MM.1S (cell line): ENCODE data around the gene LRRC28.

Source experiments
- DNase-seq: peaks from one replicate; pipeline ENCODE4 v3.0.0-alpha.2; 2015
- H2AFZ ChIP-seq: fragments of 300-600 bp; sonication (generic); 2 replicates; pipeline ENCODE4 v1.6.0; 2016; ENCODE audit warnings: antibody characterized with exemption, low read length
- H3F3A ChIP-seq: fragments of 300-600 bp; sonication (generic); 2 replicates; pipeline ENCODE4 v1.6.1; 2016; ENCODE audit warnings: mild to moderate bottlenecking, antibody characterized with exemption, low read length, moderate library complexity, mixed read lengths; ENCODE audit not compliant: insufficient read depth
- H3K27ac ChIP-seq: fragments of 300-600 bp; sonication (generic); 2 replicates; pipeline ENCODE4 v1.5.1; 2016; ENCODE audit warnings: mild to moderate bottlenecking, low read length
- H3K27me3 ChIP-seq: fragments of 300-600 bp; sonication (generic); replicated peaks from 2 replicates; pipeline ENCODE4 v1.6.0; 2016; ENCODE audit warnings: low read length; ENCODE audit not compliant: insufficient read depth
- H3K36me3 ChIP-seq: fragments of 300-600 bp; sonication (generic); replicated peaks from 2 replicates; pipeline ENCODE4 v1.6.1; 2016; ENCODE audit warnings: mild to moderate bottlenecking, low read length, mixed read lengths; ENCODE audit not compliant: insufficient read depth
- H3K4me1 ChIP-seq: fragments of 300-600 bp; sonication (generic); 2 replicates; pipeline ENCODE4 v1.6.1; 2016; ENCODE audit warnings: low read length, mixed read lengths
- H3K4me2 ChIP-seq: fragments of 300-600 bp; sonication (generic); 2 replicates; pipeline ENCODE4 v1.6.0; 2016; ENCODE audit warnings: low read depth, low read length
- H3K4me3 ChIP-seq: fragments of 300-600 bp; sonication (generic); 2 replicates; pipeline ENCODE4 v1.5.1; 2016; ENCODE audit warnings: low read length, mixed read lengths
- H3K79me2 ChIP-seq: fragments of 300-600 bp; sonication (generic); 2 replicates; pipeline ENCODE4 v1.6.1; 2016; ENCODE audit warnings: mixed run types, low read length, mixed read lengths
- H3K9ac ChIP-seq: fragments of 300-600 bp; sonication (generic); 2 replicates; pipeline ENCODE4 v1.6.1; 2016; ENCODE audit warnings: low read length, mixed read lengths
- H3K9me2 ChIP-seq: fragments of 300-600 bp; sonication (generic); replicated peaks from 2 replicates; pipeline ENCODE4 v1.6.1; 2016; ENCODE audit warnings: mild to moderate bottlenecking, low read length, mixed read lengths; ENCODE audit not compliant: insufficient read depth
- H3K9me3 ChIP-seq: fragments of 300-600 bp; sonication (generic); replicated peaks from 2 replicates; pipeline ENCODE4 v1.6.1; 2016; ENCODE audit warnings: mild to moderate bottlenecking, low read length, mixed read lengths; ENCODE audit not compliant: insufficient read depth
- H4K20me1 ChIP-seq: fragments of 300-600 bp; sonication (generic); 2 replicates; pipeline ENCODE4 v1.6.1; 2016; ENCODE audit warnings: mild to moderate bottlenecking, low read length, moderate library complexity, mixed read lengths; ENCODE audit not compliant: insufficient read depth
- EZH2 ChIP-seq: fragments of 300-600 bp; sonication (generic); optimal IDR thresholded peaks from 2 replicates; pipeline ENCODE3; 2017; ENCODE audit warnings: low read depth, mild to moderate bottlenecking, antibody characterized with exemption, low read length, mixed read lengths
- EZH2phosphoT487 ChIP-seq: fragments of 300-600 bp; sonication (generic); IDR thresholded peaks from 2 replicates; pipeline ENCODE4 v1.6.1; 2018; ENCODE audit warnings: antibody characterized with exemption, low read length
- TF ChIP-seq, protein P1 (sequence below): fragments of 300-600 bp; sonication (generic); IDR thresholded peaks from 2 replicates; pipeline ENCODE4 v1.5.1; 2016; ENCODE audit warnings: antibody characterized with exemption, low read length, mixed read lengths

The LRRC28 gene

DNA sequence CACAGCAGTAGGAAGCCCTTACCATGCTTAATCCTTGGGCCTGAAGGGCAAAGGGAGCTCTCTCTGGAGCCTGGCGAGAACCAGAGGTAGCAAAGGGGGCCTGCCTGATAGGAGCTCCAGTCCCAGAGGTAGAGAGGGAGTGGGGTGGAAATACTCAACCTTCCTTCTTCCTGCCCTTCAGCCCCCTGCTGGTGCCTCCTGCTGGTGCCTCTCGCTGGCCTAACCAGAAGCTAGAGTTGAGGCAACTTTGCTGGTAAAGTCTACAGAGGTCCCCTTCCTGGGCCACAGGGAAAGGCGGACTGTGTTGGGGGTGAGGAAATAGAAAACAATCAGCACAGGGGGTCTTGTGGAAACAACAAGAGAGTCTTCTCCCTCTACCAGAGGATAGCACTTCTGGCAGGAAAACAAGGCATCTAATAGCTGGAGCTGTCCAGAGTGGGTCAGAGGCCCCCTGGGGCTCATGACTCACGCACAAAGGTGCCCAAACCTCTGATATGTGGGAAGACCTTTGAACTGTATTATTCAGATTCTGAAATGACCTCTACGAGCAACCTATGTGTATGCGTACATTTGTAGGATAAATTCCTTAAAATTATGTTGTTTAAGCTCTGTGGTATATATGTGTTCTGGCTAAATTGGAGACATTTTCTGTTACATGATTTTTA lies 133.9 kb downstream of the LRRC28 start:
- no peak for DNase-seq
- Histone ChIP-seq H3K4me1 (no peaks in the 10 kb centered on the region), H4K20me1 (no peaks in the 10 kb centered on the region), H3K4me2 (no peak overlapping the region), H3K9me3 (no peaks in the 10 kb centered on the region), H3K4me3 (no peak overlapping the region), H3F3A (no peaks in the 10 kb centered on the region), H3K79me2 (no peaks in the 10 kb centered on the region), H3K9me2 (no peaks in the 10 kb centered on the region), H3K27me3 (no peaks in the 10 kb centered on the region), H3K36me3 (no peaks in the 10 kb centered on the region), H2AFZ (no peak overlapping the region), H3K9ac (no peak overlapping the region), H3K27ac (no peak overlapping the region)
- no peak for TF ChIP-seq EZH2phosphoT487
- TF ChIP-seq, protein P1, sequence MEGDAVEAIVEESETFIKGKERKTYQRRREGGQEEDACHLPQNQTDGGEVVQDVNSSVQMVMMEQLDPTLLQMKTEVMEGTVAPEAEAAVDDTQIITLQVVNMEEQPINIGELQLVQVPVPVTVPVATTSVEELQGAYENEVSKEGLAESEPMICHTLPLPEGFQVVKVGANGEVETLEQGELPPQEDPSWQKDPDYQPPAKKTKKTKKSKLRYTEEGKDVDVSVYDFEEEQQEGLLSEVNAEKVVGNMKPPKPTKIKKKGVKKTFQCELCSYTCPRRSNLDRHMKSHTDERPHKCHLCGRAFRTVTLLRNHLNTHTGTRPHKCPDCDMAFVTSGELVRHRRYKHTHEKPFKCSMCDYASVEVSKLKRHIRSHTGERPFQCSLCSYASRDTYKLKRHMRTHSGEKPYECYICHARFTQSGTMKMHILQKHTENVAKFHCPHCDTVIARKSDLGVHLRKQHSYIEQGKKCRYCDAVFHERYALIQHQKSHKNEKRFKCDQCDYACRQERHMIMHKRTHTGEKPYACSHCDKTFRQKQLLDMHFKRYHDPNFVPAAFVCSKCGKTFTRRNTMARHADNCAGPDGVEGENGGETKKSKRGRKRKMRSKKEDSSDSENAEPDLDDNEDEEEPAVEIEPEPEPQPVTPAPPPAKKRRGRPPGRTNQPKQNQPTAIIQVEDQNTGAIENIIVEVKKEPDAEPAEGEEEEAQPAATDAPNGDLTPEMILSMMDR = no peak
- TF ChIP-seq EZH2 = no peak

DNA sequence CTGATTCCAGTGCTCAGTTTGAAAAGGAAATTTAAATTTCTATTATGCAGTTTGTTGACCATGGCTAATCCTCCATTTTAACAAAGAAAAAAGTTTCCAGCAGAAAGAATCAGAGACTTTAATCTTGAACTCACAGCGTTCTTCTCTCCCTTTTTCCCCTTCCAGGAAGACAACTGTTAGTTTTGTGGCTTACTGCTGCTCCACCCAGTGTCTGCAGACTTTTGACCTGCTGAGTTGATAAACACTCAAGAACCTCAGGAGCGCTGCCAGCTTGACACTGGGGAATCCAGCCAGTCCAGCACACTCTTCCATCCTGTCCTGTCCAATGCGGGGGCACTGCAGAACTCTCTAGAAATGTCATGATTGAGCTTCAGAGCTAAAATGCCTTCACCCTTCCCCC lies 134.6 kb downstream of the LRRC28 start:
- Histone ChIP-seq H3K27ac (no peak overlapping the region), H3F3A (no peaks in the 10 kb centered on the region), H3K36me3 (no peaks in the 10 kb centered on the region), H3K27me3 (no peaks in the 10 kb centered on the region), H4K20me1 (no peaks in the 10 kb centered on the region), H3K4me2 (no peak overlapping the region), H3K9me2 (no peaks in the 10 kb centered on the region), H3K4me1 (no peaks in the 10 kb centered on the region), H3K9ac (no peak overlapping the region), H3K9me3 (no peaks in the 10 kb centered on the region), H3K79me2 (no peaks in the 10 kb centered on the region), H3K4me3 (no peak overlapping the region), H2AFZ (no peak overlapping the region)
- TF ChIP-seq EZH2phosphoT487 (no peak), EZH2 (no peak)
- TF ChIP-seq, protein P1 = no peak
- DNase-seq = no peak

- Histone ChIP-seq H3K27ac (no peak overlapping the region), H3K4me1 (no peaks in the 10 kb centered on the region), H3K79me2 (no peaks in the 10 kb centered on the region), H2AFZ (no peak overlapping the region), H3K9me2 (no peaks in the 10 kb centered on the region), H4K20me1 (no peaks in the 10 kb centered on the region), H3K9me3 (no peaks in the 10 kb centered on the region), H3F3A (no peaks in the 10 kb centered on the region), H3K27me3 (no peaks in the 10 kb centered on the region), H3K9ac (no peak overlapping the region), H3K4me3 (no peak overlapping the region), H3K4me2 (no peak overlapping the region), H3K36me3 (no peaks in the 10 kb centered on the region)
- no peak for DNase-seq
- TF ChIP-seq EZH2 (no peak), EZH2phosphoT487 (no peak)
- TF ChIP-seq, protein P1 = no peak
These were observed 135.1 kb downstream of the LRRC28 start for GRCh38 chr15:99386391-99386790.
